HG03460 (cell line): ENCODE data around the gene CDC42SE2.

Experiments used
- ATAC-seq: cut with Tn5 transposase; IDR thresholded peaks from one replicate; pipeline ENCODE4 v1.9.1; 2021; ENCODE audit not compliant: unreplicated experiment

Gene CDC42SE2

GRCh38 chr5:131426011-131426410 is 162.2 kb downstream of the CDC42SE2 start:
- no peak for ATAC-seq

DNA sequence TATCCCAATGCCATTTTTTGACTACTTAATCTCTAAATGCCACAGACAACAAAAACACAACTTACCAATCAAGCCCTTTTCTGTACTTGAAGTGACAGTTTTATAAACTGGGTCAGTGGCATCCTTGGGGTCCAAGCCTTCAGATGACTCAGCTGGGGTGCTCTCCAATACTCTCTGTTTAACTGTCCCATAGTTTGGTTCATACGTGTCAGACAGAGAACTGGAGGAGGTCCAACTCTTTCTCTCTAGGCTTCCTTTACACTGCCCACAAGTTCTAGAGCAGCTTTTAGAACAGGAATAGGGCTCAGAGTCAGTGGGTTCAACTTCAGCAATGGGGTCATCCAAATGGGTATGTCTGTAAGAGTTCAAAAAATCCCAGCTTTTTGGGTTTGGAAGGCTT is 166.9 kb downstream of the CDC42SE2 start:
- ATAC-seq, result no peak

- ATAC-seq, result no peak
Observed at GRCh38 chr5:131431794-131432193, 167.9 kb downstream of the CDC42SE2 start.

- no peak for ATAC-seq
Observed at GRCh38 chr5:131433109-131433508, 169.3 kb downstream of the CDC42SE2 start.

GRCh38 chr5:131436081-131436480 is 172.2 kb downstream of the CDC42SE2 start:
- ATAC-seq, result no peak

DNA sequence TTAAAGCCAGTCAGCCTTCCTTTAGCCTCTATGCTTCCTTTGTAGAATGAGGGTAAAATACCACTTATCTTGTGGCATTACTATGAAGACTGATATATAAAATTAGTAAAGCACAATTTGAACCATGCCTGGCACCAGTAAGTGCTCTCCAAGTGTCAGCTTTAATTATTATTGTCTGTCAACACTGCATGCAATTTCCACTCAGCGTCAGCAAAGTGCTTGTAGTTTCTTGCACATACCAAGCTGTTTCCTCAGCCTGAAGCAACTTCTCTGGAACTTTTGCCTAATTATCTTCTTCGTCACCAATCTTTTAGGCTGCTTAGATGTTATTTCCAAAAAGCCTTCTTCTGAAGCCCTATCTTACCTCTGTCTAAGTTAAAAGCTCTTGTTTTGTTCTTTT is 177.3 kb downstream of the CDC42SE2 start:
- no peak for ATAC-seq
